Measurements from ENCODE around the gene PLOD2. TPM values are rescaled to one million over a fixed set of nuclear protein-coding genes. Genes with fewer than 3 reads are reported as not detected.

The PLOD2 gene
- total RNA-seq, 1 experiment from 2014 or later: 158 TPM

GRCh38 chr3:146037697-146038096 is 123.3 kb downstream of the PLOD2 start:
- CTCF ChIA-PET: no interaction called here
- intact Hi-C loops (cut with micrococcal nuclease; ENCODE audit: unreplicated experiment): no loop called here
- ATAC-seq: no peak

DNA sequence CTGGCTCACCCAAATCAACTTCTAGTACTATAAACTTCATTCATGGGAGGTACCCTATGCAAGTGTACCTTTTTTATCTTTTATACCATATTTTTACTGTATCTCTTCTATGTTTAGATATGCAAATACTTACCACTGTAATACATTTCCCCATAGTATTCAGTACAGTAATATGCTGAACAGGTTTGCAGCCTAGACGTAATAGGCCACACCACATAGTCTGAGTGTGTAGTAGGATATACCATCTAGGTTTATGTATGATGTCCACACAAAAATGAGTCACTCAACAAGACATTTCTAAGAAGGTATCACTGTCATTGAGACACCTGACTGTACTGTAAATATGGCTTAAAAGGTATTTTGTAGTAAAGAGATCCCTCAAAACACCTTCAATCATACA is 124.7 kb downstream of the PLOD2 start:
- no TSS peak for BruUV-seq (replicated peaks)
- TF ChIP-seq POLR2AphosphoS5 (IDR thresholded peaks at IDR 0.05; ENCODE audit: low read depth, low read length) (no peak), TCF7L2 (IDR thresholded peaks at IDR 0.05; ENCODE audit: low read depth, low read length) (no peak)
- Histone ChIP-seq H3K9me3 (ENCODE audit: control insufficient read depth, insufficient read depth, low read depth, low read length) (no peaks in the 10 kb centered on the region), H3K27me3 (ENCODE audit: control insufficient read depth, insufficient read depth, low read length) (no peaks in the 10 kb centered on the region), H3K36me3 (ENCODE audit: control insufficient read depth, insufficient read depth, low read length) (no peaks in the 10 kb centered on the region), H3K4me1 (ENCODE audit: control insufficient read depth, insufficient read depth, low read length) (no peaks in the 10 kb centered on the region), H3K27ac (ENCODE audit: low read length) (no peak overlapping the region), H3K4me3 (ENCODE audit: low read depth in 2 of 2, low read length in 2 of 2) (no peak overlapping the region)
- intact Hi-C loops (cut with micrococcal nuclease; ENCODE audit: unreplicated experiment) (no loop called here), in situ Hi-C loops (cut with HindIII; ENCODE audit: low pct_unique_long_range_greater_than_20kb, low sequenced_read_pairs) (no loop called here)
- ATAC-seq (no peak), DNase-seq (ENCODE audit: low read depth, low spot score) (no peak)
- ChIA-PET POLR2A (no interaction called here), CTCF (no interaction called here)

More at GRCh38 chr3:146037697-146038096, 123.3 kb downstream of the PLOD2 start:
- Histone ChIP-seq H3K9me3 (ENCODE audit: control insufficient read depth, insufficient read depth, low read depth, low read length) (no peaks in the 10 kb centered on the region), H3K4me1 (ENCODE audit: control insufficient read depth, insufficient read depth, low read length) (no peaks in the 10 kb centered on the region), H3K27me3 (ENCODE audit: control insufficient read depth, insufficient read depth, low read length) (no peaks in the 10 kb centered on the region), H3K27ac (ENCODE audit: low read length) (no peak overlapping the region), H3K4me3 (ENCODE audit: low read depth in 2 of 2, low read length in 2 of 2) (no peak overlapping the region), H3K36me3 (ENCODE audit: control insufficient read depth, insufficient read depth, low read length) (no peaks in the 10 kb centered on the region)
- no peak for DNase-seq (ENCODE audit: low read depth, low spot score)
- POLR2A ChIA-PET: no interaction called here
- no peak for TF ChIP-seq POLR2AphosphoS5 (IDR thresholded peaks at IDR 0.05; ENCODE audit: low read depth, low read length)
- no peak for TF ChIP-seq TCF7L2 (IDR thresholded peaks at IDR 0.05; ENCODE audit: low read depth, low read length)
- TF ChIP-seq, protein P1, sequence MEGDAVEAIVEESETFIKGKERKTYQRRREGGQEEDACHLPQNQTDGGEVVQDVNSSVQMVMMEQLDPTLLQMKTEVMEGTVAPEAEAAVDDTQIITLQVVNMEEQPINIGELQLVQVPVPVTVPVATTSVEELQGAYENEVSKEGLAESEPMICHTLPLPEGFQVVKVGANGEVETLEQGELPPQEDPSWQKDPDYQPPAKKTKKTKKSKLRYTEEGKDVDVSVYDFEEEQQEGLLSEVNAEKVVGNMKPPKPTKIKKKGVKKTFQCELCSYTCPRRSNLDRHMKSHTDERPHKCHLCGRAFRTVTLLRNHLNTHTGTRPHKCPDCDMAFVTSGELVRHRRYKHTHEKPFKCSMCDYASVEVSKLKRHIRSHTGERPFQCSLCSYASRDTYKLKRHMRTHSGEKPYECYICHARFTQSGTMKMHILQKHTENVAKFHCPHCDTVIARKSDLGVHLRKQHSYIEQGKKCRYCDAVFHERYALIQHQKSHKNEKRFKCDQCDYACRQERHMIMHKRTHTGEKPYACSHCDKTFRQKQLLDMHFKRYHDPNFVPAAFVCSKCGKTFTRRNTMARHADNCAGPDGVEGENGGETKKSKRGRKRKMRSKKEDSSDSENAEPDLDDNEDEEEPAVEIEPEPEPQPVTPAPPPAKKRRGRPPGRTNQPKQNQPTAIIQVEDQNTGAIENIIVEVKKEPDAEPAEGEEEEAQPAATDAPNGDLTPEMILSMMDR (IDR thresholded peaks at IDR 0.05): no peak
- TF ChIP-seq REST (IDR thresholded peaks at IDR 0.05; ENCODE audit: insufficient read depth in 1 of 2, low read depth in 2 of 2, low read length in 1 of 2): no peak
- TF ChIP-seq SIN3A (IDR thresholded peaks at IDR 0.05; ENCODE audit: borderline replicate concordance, insufficient read depth, low read depth, low read length): no peak
- BruUV-seq (replicated peaks): no TSS peak
- in situ Hi-C loops (cut with HindIII; ENCODE audit: low pct_unique_long_range_greater_than_20kb, low sequenced_read_pairs): no loop called here

DNA sequence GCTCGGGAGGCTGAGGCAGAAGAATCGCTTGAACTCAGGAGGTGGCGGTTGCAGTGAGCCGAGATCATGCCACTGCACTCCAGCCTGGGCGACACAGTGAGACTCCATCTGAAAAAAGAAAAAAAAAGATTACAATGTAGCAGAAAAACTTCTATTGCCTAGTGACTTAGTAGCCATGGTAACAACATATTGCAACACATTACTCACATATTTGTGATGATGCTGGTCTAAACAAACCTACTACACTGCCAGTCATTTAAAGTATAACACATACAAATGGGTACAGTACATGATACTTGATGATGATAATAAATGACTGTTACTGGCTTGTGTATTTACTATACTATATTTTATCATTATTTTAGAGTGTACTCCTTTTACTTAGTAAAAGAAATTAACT is 125.6 kb downstream of the PLOD2 start:
- in situ Hi-C loops (cut with HindIII; ENCODE audit: low pct_unique_long_range_greater_than_20kb, low sequenced_read_pairs) (no loop called here), intact Hi-C loops (cut with micrococcal nuclease; ENCODE audit: unreplicated experiment) (no loop called here)
- Histone ChIP-seq H3K9me3 (ENCODE audit: control insufficient read depth, insufficient read depth, low read depth, low read length) (no peaks in the 10 kb centered on the region), H3K36me3 (ENCODE audit: control insufficient read depth, insufficient read depth, low read length) (no peaks in the 10 kb centered on the region), H3K4me3 (ENCODE audit: low read depth in 2 of 2, low read length in 2 of 2) (no peak overlapping the region), H3K4me1 (ENCODE audit: control insufficient read depth, insufficient read depth, low read length) (no peaks in the 10 kb centered on the region), H3K27ac (ENCODE audit: low read length) (no peak overlapping the region), H3K27me3 (ENCODE audit: control insufficient read depth, insufficient read depth, low read length) (no peaks in the 10 kb centered on the region)
- no TSS peak for BruUV-seq (replicated peaks)
- ATAC-seq (no peak), DNase-seq (ENCODE audit: low read depth, low spot score) (no peak)
- TF ChIP-seq REST (IDR thresholded peaks at IDR 0.05; ENCODE audit: insufficient read depth in 1 of 2, low read depth in 2 of 2, low read length in 1 of 2): no peak
- no peak for TF ChIP-seq POLR2AphosphoS5 (IDR thresholded peaks at IDR 0.05; ENCODE audit: low read depth, low read length)
- TF ChIP-seq, protein P1 (IDR thresholded peaks at IDR 0.05): no peak
- no peak for TF ChIP-seq SIN3A (IDR thresholded peaks at IDR 0.05; ENCODE audit: borderline replicate concordance, insufficient read depth, low read depth, low read length)
- no peak for TF ChIP-seq TCF7L2 (IDR thresholded peaks at IDR 0.05; ENCODE audit: low read depth, low read length)
- CTCF ChIA-PET: no interaction called here
- POLR2A ChIA-PET: no interaction called here

Measured in Panc1 (cell line).